IPS-18a (cell line): ENCODE measurements around the gene MYORG.

Source experiments
- H3K27ac ChIP-seq: one replicate; pipeline ENCODE4 v1.5.1; 2013; ENCODE audit warnings: low read length
- H3K27me3 ChIP-seq: one replicate; pipeline ENCODE4 v1.6.1; 2013; ENCODE audit warnings: mild to moderate bottlenecking, low read length; ENCODE audit not compliant: control insufficient read depth, insufficient read depth
- H3K36me3 ChIP-seq: one replicate; pipeline ENCODE4 v1.6.1; 2013; ENCODE audit warnings: low read depth, low read length; ENCODE audit not compliant: control insufficient read depth
- H3K4me1 ChIP-seq: one replicate; pipeline ENCODE4 v1.6.1; 2013; ENCODE audit warnings: low read depth, low read length; ENCODE audit not compliant: control insufficient read depth
- H3K4me3 ChIP-seq: one replicate; pipeline ENCODE4 v1.5.1; 2013; ENCODE audit warnings: low read length
- H3K9ac ChIP-seq: one replicate; pipeline ENCODE4 v1.6.1; 2013; ENCODE audit warnings: mild to moderate bottlenecking, low read length, moderate library complexity
- H3K9me3 ChIP-seq: one replicate; pipeline ENCODE4 v1.6.1; 2013; ENCODE audit warnings: low read depth, low read length; ENCODE audit not compliant: control insufficient read depth

Gene MYORG

DNA sequence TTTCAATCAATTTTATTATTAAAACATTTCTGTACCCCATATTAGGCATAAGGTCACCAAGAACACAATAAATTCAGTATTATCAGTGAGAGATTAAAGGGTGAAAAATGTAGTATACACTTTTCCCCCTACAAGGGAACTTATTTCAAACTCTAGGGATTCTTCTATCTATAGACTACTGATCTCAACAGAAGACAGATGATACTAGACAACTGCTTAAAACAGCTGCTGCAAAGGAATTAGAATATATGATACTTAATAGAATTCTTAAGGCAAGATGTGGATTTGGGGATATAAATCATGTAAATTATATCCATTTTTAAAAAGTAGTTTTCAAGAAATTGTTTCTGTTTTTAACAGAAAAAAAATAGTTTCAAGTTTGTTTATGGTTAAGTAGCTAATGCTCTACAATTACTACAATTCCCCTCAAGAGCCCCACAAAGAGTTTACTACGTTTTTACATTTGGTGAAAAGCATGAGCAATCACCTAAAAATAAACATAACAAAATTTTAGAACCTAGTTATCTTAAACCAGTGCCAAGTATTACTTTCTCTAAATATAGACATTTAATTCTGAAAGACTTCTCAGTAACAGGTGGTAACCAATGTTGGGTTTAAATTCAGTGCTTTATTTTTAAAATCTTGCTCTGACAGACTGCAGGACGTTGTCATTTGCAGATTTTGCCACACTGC, 53.7 kb downstream of the MYORG start:
- Histone ChIP-seq H3K27ac (no peak overlapping the region), H3K4me3 (no peak overlapping the region)

GRCh38 chr9:34321451-34321850, 55.2 kb downstream of the MYORG start:
- Histone ChIP-seq H3K27ac (no peak overlapping the region), H3K4me1 (no peaks in the 10 kb centered on the region), H3K36me3 (no peaks in the 10 kb centered on the region), H3K9me3 (no peaks in the 10 kb centered on the region), H3K9ac (no peak overlapping the region), H3K4me3 (no peak overlapping the region), H3K27me3 (no peaks in the 10 kb centered on the region)

More for the DNA sequence above, 53.7 kb downstream of the MYORG start:
- Histone ChIP-seq H3K9ac (no peak overlapping the region), H3K4me1 (peaks cover 3% of the 10 kb centered on the region), H3K9me3 (no peaks in the 10 kb centered on the region), H3K36me3 (no peaks in the 10 kb centered on the region), H3K27me3 (no peaks in the 10 kb centered on the region)

GRCh38 chr9:34318163-34318790, 58.4 kb downstream of the MYORG start:
- H3K4me1 ChIP-seq: no peaks in the 10 kb centered on the region
- H3K9ac ChIP-seq: no peak overlapping the region
- H3K27me3 ChIP-seq: no peaks in the 10 kb centered on the region
- H3K36me3 ChIP-seq: no peaks in the 10 kb centered on the region
- H3K9me3 ChIP-seq: no peaks in the 10 kb centered on the region
- H3K27ac ChIP-seq: no peak overlapping the region
- no peak overlapping the region for H3K4me3 ChIP-seq

DNA sequence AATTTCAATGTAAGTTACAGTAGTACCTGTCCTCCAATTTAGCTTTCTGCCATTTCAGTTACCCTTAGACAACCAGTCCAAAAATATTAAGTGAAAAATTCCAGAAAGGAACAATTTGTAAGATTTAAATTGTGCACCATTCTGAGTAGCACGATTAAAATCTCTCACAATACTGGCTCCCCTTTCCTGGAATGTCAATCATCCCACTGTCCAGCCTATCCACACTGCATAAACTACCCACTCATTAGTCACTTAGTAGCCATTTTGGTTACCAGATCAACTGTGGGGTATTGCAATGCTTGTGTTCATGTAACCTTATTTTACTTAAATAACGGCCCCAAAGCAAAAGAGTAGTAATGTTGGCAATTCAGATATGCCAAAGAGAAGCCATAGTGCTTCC, 59.3 kb downstream of the MYORG start:
- no peak overlapping the region for H3K4me3 ChIP-seq
- no peak overlapping the region for H3K9ac ChIP-seq
- H3K27me3 ChIP-seq: no peaks in the 10 kb centered on the region
- no peaks in the 10 kb centered on the region for H3K9me3 ChIP-seq
- H3K36me3 ChIP-seq: no peaks in the 10 kb centered on the region
- H3K4me1 ChIP-seq: no peaks in the 10 kb centered on the region
- H3K27ac ChIP-seq: no peak overlapping the region
